ENCODE measurements around the gene HINT2.
A peak's percentile ranks its signal among the peaks of the same experiment; 100 is the strongest.

Gene HINT2

DNA sequence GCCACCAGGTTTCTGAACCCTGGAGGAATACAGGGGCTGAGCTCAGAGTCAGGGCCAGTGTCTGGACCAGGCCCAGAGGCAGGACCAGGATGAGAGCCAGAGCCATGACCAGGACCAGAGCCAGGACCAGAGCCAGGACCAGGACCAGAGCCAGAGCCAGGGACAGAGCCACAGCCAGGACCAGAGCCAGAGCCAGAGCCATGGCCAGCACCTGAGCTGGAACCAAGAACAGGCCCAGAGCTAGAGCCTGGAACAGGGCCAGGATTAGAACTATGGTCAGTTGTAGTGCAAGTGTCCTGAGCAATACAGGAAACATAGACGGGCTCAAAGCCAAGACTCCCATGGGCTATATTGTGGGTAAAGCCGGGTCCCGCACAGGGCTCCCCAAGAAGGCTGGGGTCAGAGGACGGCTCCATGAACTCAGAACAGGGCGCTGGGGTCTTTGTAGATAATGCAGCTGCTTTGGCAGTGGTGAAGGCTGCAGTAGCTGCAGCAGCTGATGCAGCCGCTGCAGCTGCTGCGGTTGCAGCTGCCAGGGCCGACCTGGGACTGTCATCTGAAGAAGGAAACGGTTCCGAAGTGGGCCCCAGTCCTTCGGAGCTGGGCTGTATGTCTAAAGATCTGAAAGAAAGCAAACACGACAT, 3.3 kb downstream of the HINT2 start:
- DNase-seq (ENCODE audit: low read depth), result no peak

DNA sequence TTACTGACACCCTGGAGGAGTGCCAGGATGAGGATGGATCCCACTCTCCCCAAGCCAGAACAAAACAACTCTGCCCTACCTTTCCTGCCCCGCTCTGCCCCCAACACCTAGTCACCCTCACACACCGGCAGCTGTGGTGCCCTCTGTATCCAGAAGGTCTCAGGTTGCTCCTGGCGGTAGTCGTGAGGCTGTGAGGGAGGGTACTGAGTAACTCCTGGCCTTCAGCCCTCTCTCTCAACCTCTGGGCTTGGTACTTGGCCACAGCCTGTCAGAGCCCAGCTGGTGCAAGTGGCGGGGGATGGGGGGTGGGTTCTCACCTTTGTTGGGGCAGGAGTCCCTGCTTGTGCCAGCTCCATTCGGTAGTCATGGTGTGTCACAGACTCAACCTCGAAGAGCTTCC, 4.7 kb downstream of the HINT2 start:
- no peak for DNase-seq (ENCODE audit: low read depth)

DNA sequence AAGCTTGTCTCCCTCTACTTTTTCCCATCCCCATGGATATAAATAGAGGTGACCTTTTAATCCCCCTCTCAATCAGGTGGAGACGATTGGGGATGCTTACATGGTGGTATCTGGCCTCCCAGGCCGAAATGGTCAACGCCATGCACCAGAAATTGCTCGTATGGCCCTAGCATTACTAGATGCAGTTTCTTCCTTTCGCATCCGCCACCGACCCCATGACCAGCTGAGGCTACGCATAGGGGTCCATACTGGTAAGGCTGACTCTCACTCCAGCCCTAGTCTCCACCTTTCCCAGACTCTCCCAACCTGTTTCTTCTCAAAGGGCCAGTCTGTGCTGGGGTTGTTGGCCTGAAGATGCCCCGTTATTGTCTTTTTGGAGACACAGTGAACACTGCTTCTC, 6.4 kb downstream of the HINT2 start:
- no peak for DNase-seq (ENCODE audit: low read depth)

DNA sequence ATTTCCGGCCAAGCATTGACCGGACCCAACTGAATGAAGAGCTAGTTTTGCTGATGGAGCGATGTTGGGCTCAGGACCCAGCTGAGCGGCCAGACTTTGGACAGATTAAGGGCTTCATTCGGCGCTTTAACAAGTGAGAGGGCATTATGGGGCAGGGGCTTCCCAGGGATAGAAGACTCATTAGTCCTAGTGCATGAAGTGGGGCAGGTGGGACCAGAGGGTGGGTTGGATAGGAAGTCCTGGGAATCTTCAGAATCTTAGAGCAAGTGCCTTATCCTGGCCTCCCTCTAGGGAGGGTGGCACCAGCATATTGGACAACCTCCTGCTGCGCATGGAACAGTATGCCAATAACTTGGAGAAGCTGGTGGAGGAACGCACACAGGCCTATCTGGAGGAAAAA, 8.7 kb downstream of the HINT2 start:
- no peak for DNase-seq (ENCODE audit: low read depth)

DNA sequence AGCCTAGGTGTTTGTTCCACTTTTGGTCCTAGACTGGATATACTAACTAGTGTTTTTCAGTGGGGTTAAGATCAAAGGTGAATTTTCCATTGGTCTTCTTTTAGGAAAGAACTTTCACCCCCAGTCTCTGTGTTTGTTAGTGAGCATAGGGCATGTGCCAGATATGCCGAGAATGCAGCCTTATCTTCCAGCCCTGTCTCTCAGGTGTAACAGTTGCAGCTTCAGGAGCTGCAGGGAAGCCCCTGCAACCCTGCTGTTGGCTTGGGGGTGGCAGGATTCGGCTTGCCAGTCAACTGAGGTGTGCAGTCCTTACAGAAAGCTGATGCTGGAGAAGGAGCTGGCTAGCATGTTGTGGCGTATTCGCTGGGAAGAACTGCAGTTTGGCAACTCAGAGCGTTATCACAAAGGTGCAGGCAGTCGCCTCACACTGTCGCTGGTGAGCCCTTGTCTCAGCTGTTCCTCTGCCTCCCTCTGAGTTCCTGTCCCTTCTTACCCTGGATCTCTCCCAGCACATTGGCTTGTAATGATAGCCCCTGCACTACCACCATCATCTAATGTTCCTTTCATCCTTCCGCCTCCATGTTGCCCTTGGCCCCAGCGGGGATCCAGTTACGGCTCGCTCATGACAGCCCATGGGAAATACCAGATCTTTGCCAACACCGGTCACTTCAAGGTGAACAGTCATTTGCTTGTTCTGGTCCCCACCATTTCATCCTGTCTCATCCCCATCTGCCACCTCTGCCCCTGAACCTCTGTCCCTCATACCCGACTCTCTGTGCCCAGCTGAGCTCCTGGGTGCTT, 13.3 kb downstream of the HINT2 start:
- no peak for DNase-seq (ENCODE audit: low read depth)

DNA sequence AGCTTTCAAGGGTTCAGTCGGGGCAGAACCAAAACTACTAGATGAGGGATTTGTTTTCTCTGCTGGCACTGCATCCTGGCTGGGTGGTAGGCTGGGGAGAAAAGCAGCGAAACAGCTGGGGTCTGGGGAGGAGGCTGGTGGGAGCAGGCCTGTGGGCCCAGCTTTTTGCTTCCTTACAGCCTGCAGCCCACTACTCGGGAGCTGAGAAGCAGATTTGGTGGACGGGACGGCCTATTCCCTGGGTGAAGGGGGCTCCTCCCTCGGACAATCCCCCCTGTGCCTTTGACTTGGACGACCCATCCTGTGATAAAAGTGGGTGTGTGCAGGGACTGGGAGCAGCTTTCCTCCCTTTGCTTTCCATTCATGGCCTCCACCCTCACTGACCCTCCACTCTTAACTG, 14.3 kb downstream of the HINT2 start:
- no peak for DNase-seq (ENCODE audit: low read depth)

DNA sequence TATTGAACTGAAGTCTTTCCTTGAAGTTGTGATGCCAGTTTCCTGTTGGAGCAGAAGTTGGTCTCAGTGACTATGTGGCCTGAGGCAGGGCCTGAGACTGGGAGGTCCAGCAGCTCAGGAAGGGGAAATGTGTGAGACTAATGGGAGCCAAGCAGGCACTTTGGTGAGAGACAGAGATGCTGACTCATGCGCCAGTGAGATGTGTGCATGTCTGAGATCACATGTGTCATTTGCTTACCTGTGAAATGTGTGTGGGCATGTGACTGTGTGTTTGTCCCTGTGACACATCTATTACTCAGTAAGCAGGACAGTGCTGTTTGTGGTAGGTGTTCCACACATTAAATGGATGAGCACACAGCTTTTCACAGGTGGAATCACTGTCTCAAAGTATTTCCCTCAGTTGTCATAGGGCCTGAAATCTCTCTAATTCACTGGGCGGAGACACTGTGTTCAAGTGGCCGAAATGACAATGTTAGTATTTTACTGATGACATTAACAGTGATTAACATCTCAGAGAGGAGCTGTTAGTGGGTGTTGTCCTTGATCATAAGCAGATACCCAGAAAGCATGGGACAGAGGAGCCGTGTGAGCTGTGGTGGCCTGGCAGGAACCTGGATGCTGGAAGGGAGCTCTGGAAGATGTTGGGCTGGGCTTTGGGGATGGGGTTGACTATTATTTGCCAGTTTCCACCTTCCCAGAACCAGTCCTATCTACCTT, 16.0 kb downstream of the HINT2 start:
- peak; percentile 54 for DNase-seq (ENCODE audit: low read depth)

DNA sequence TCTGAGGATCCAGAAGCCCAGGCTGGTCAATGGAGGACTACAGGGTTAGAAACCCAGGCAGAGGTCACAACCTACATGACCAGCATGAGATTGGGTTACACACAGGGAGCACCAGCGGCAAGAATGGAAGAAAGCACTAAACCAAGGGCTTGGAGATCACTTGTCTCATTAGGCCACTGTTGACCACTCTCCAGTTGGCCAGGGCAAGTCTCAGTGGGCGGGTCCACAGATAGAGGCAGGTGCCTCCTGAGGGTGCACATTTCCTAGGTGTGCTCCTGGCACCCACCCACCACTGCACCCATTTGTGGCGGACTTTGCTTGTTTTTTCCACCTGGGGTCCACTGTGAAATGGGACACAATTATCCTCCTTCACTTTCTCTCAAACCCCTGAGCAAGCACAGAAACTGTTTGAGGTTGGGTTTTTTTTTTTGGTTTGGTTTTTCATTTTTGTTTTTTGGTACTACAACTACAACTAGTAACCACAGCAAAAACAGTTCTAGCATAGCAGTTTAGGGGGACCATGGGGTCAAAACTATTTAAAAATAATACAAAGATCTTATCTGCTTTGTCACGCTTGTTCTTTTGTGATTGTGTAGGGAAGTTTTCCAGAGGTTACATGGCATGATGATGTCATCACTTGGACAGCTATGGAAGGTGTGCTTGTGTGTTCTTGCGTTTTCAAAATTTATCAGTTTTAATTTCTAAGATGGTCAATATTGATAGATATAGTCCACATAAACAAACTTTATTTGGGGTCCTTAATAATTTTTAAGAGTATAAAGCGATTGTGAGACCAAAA, 17.3 kb downstream of the HINT2 start:
- DNase-seq (ENCODE audit: low read depth), result no peak

DNA sequence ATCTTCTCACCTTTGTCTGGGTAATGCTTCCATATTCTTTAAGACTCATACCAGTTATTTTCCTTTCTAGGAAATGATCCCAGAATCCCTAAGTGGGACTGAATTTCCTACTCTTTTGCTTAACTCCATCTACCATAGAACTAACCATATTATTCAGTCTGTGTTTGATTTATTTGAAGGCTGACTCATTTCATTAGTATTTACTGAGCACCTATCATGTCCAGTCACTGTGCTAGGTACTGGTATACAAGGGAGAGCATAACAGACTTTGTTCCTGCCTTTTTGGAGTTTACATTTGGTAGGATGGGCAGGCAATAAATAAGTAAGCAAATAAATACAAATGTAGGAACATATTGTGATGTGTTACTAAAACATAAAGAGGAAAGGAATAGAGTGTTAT, 19.1 kb downstream of the HINT2 start:
- no peak for DNase-seq (ENCODE audit: low read depth)

DNA sequence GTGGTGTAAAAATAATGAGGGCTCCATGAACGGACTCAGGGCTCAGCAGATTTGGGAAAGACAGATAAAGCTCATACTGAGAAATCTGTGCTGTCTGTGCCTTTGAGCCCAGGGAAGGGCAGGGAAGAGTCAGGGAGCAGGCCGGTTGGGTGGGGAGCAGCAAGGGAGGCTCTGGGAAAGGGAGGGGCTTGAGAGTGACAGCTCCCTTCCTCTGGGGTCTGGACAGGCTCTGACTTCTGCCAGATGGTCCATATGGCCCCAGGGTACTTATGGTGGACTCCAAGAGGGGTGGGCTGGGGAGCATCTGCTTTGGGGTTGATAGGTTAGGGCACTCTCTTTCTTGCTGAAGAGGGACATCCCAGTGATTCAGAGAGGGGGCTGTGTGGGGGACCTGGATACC, 21.4 kb downstream of the HINT2 start:
- no peak for DNase-seq (ENCODE audit: low read depth)

DNA sequence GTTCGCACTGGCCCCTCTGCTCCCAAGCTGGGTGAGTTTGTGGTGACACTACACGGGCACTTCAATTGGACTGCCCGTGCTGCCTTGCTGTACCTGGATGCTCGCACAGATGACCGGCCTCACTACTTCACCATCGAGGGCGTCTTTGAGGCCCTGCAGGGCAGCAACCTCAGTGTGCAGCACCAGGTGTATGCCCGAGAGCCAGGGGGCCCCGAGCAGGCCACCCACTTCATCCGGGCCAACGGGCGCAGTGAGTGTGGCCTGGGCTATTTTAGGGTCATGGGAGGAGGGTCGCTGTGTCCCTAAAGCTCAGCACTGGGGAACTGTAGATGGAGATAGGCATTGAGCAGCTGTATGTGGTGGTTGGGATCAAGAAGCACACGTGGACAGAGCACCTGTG, 22.0 kb downstream of the HINT2 start:
- DNase-seq (ENCODE audit: low read depth), result no peak

DNA sequence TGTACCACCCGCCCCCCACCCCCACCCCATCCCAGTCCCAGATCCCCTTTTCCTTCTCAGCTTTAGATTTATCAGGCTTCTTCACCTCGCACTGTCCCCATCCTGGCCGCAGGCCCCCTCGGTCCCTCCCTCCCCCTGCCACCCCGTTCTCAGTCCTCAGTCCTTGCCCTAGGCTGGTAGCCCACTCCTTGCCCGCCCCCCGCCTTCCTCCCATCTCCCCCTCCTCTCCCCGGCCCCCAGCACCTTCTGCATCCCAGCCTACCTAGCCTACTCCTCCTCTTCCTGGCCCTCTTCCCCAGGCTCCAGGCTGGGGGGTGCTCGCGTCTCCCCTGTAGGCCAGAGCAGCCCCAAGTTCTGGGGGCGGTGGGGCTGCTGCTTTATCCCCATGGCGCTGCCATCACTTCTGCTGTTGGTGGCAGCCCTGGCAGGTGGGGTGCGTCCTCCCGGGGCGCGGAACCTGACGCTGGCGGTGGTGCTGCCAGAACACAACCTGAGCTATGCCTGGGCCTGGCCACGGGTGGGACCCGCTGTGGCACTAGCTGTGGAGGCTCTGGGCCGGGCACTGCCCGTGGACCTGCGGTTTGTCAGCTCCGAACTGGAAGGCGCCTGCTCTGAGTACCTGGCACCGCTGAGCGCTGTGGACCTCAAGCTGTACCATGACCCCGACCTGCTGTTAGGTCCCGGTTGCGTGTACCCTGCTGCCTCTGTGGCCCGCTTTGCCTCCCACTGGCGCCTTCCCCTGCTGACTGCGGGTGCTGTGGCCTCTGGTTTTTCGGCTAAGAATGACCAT, 22.6 kb downstream of the HINT2 start:
- no peak for DNase-seq (ENCODE audit: low read depth)

DNA sequence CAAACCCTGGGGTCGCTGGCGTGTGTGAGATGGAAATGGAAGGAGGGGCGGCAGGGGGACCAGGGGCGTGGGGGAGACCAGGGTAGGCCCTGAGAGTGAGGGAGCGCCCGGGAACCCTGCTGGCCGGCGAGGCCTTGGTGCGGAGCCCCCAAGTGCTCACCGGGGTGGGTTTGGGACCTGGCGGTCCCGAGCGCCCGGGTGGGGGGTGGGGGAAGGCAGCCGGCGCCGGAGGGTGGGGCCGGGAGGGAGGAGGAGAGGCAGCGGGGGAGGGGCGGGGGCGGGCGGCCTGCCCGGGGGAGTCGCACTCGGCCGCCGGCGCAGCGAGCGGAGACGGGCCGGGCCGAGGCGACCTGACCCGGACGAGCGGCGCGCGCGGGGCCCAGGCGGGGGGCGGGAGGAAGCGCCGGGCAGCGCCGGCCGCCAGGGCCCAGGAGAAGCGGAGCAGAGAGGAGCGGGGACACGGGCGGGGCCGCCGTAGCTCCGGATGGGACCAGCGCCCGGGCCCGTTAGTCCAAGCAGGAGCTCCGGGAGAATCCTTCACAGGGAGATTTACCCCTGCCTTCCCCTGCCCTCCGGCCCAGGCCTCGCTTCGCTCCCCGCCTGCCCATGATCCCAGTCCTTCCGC, 23.4 kb downstream of the HINT2 start, which contains the start of gene NPR2:
Gene NPR2, plus strand, starts transcription at position 295 of the 625 bp plus-strand sequence. CDS start 818 bp downstream, outside the sequence.
- no peak for DNase-seq (ENCODE audit: low read depth)

DNA sequence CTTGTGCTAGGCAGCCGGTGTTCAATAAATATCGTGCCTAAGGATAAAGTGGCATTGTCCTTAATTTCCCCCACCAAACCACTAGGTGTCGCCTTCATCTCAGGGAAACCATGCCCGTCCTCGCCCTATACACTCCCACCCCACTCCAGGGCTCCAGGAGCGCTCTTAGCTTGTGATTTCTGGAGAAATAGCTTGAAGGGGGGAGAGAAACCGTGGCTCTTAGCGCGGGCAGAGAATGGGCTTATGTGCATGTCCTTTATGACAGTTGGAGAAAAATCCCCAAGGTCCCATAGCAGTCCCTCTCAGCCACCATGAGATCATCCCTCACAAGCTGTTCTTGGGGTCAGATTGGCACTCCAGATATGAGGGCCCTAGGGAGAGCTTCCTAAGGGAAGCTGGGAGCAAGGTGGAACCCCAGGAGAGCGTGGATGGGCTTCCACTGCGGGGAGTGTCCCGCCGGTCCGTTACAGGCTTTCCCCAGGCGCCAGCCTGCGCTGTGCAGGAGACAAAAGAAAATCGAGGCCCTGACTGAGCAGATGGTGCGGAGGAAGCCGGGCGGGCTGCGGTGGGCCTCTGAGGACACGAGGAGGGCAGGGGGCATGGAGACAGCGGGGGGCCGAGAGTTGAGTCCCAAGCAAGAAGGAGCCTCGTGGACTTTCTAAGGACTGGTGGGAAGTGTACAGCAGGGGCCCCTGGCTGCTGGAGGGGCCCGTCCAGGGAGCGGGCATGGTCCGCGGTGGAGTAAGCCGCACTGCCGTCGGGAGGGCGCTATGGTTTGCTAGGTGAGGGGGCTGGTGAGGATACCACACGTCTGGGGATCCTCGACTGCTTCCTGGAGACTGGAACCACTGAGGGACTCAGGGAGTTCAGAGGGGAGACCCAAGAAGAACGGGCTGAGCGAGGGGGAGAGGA, 24.2 kb downstream of the HINT2 start:
- DNase-seq (ENCODE audit: low read depth), result peak; percentile 82

DNA sequence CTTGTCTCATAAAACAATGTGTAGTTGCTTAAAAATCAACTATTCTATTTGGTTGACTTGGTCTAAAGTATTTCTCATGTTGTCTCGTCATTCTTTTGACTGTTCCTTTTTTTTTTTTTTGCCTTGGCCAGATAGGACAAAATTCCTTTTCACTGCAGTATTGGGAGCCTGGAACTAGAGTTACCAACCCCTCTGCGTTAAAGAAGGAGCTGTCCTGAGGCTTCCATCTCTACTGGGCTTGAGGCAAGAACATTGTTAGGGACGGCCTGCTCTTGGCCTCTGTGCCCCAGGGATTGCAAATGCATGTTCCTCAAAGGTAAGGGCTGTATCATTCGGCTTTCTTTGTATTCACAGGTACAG, 24.8 kb downstream of the HINT2 start:
- no peak for DNase-seq (ENCODE audit: low read depth)

DNA sequence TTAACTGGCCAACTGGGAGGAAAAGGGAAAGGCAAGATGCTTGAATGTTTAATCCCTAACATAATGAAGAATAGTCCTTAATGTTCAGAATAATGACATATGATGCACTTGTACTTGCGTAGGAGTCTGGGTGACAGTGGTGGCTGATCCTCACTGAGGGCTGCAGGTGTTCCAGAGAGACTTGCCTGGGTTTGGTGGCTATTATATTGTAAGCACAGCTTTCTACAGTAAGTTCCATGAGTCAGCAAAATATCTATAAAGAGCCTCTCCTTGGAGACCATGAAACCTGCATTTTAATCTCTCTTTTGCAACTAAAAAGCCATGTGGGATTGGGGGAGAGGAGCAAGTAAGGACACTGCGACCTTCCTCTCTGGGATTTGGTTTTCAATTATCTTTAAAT, 25.3 kb downstream of the HINT2 start:
- no peak for DNase-seq (ENCODE audit: low read depth)

DNA sequence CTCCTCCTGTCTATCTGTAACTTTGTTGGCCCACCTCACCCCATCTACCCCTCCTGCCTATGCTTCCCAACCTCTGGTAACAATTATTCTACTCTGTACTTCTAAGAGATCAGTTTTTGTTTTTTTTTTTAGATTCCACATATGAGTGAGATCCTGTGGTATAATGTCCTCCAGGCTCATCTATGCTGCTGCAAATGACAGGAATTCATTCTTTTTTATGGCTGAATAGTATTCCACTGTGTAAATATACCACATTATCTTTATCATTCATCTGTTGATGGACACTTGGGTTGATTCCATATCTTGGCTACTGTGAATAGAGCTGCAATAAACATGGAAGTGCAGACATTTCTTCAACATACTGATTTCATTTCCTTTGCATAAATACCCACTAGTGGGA, 31.4 kb downstream of the HINT2 start:
- DNase-seq (ENCODE audit: low read depth), result no peak

DNA sequence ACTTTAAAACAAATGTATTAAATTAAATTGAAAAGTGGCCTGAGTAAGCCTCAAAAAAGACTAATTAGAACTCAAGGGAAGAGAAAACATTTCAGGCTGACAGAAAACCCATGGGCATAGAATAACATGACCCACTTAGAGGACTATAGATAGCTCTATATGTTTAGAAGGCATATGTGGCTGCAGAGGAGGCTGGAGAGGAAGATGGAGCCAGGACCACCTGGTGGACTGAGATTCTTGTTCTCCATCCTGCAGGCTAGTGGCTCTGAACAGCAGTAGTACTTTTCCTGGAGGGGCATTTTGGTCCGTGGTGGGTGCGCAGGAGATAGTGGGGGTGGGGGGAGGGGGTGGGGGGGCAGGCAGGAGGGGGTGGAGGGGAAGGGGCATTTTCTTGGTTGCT, 33.8 kb downstream of the HINT2 start:
- no peak for DNase-seq (ENCODE audit: low read depth)

DNA sequence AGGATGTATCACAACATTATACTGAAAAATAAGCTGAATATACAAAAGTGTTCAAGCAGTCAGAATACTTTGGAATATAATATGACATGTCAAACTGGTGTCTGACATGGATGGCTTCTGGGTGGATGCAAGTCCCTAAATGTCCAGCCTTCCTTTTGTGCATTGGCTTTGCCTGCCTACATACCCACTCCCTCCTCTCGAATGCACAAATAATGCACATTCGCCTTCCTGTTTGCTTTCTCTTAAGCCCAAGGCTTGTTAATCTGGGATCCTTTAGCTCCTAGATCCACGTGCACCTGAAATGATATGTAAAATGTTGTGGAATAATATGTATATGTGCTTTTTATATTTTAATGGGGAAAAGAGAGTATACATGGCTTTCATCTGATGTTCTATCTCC, 36.3 kb downstream of the HINT2 start:
- DNase-seq (ENCODE audit: low read depth), result no peak

DNA sequence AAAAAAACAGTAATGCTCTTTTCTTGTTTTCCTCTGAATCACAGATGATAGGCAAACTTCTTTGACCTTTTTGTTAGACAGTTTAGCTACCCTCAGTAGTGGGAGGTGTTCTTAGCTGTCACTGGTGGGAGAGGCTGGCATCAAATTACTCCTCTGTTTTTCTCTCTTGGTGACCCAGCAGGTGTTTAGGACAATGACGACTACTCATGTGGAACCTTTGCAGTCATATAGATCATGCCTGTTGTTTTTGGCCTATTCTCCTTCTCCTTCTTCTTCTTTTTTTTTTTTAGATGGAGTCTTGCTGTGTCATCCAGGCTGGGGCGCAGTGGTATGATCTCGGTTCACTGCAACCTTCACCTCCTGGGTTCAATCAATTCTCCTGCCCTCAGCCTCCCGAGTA, 38.8 kb downstream of the HINT2 start:
- no peak for DNase-seq (ENCODE audit: low read depth)

Data from iris pigment epithelial cell (primary cell).